Tibial nerve (tissue), 4 donors: ENCODE data around the gene ACOT4. TPM values are rescaled to one million over a fixed set of nuclear protein-coding genes. Genes with fewer than 3 reads are reported as not detected.
"Not testable (repeated sequence)": the region's sequence is repeated elsewhere in the genome, so short reads cannot be mapped to it uniquely, and the experiment has no call there.

Experiments
- DNase-seq, 2 donors: peaks; one replicate each; pipeline ENCODE4 v3.0.0-alpha.2; 2019; ENCODE audit warnings: low spot score in 2 of 2
- H3K27ac ChIP-seq, 4 donors: fragments of 200-600 bp; sonication (generic) in 3 of 4; one replicate each; pipeline ENCODE4 v1.5.1; 2017 to 2019; ENCODE audit warnings: mild to moderate bottlenecking in 1 of 4
- H3K27me3 ChIP-seq, 2 donors: fragments of 200-600 bp; sonication (generic) in 1 of 2; one replicate each; pipeline versions ENCODE4 v1.5.1 to v1.6.0; 2017 to 2019
- H3K36me3 ChIP-seq, 3 donors: fragments of 200-600 bp; sonication (generic); one replicate each; pipeline ENCODE4 v1.5.1; 2018 to 2019
- H3K4me1 ChIP-seq, 4 donors: fragments of 200-600 bp; sonication (generic) in 3 of 4; one replicate each; pipeline ENCODE4 v1.5.1; 2017 to 2019
- H3K4me3 ChIP-seq, 4 donors: fragments of 200-600 bp; sonication (generic) in 3 of 4; one replicate each; pipeline ENCODE4 v1.5.1; 2017 to 2019; ENCODE audit warnings: mild to moderate bottlenecking in 1 of 4, moderate library complexity in 1 of 4
- H3K9me3 ChIP-seq, 4 donors: fragments of 200-600 bp; sonication (generic) in 3 of 4; one replicate each; pipeline ENCODE4 v1.5.1; 2017 to 2019
- CTCF ChIP-seq, 5 experiments: fragments of 200-600 bp in 3 of 5; fragments of 450-650 bp in 2 of 5; sonication (generic) in 3 of 5; IDR thresholded peaks; one replicate each; pipeline ENCODE4 v1.5.1; 2016 to 2019; ENCODE audit warnings: antibody characterized with exemption in 5 of 5, mild to moderate bottlenecking in 3 of 5, moderate library complexity in 2 of 5
- EP300 ChIP-seq, 2 donors: sonication (generic); formaldehyde crosslinking; IDR thresholded peaks; one replicate each; pipeline ENCODE4 v1.6.1; 2017; ENCODE audit warnings: antibody characterized with exemption in 2 of 2, mild to moderate bottlenecking in 1 of 2
- POLR2A ChIP-seq, 2 donors: fragments of 450-650 bp; IDR thresholded peaks; one replicate each; pipeline ENCODE4 v1.6.1; 2017; ENCODE audit warnings: antibody characterized with exemption in 2 of 2, mild to moderate bottlenecking in 2 of 2, moderate library complexity in 2 of 2
- WGBS, 2 donors: methylation state at CpG; one replicate each; pipeline ENCODE4 v1.1.5; 2018; 5-methylcytosine and 5-hydroxymethylcytosine counted together
- total RNA-seq, 4 donors: library from RNA; depleted of rRNA; stranded (reverse); fragments of >200 nt; gene quantifications; one replicate each; pipeline ENCODE4 v1.1.0, GENCODE V29; 2016

The ACOT4 gene
- total RNA-seq, 4 donors from 2014 or later: 0.20 to 3.3 (median 1.6) TPM

- no peak for TF ChIP-seq CTCF (IDR thresholded peaks at IDR 0.05)
- no peak for TF ChIP-seq POLR2A (IDR thresholded peaks at IDR 0.05)
- no peak for TF ChIP-seq EP300 (IDR thresholded peaks at IDR 0.05)
- H3K9me3 ChIP-seq: no peaks in the 10 kb centered on the region
- H3K4me1 ChIP-seq: peaks cover 0 to 11% (median 0%) of the 10 kb centered on the region in 4 donors
- H3K27me3 ChIP-seq: no peaks in the 10 kb centered on the region
- no peak overlapping the region for H3K27ac ChIP-seq
- H3K36me3 ChIP-seq: no peaks in the 10 kb centered on the region
- no peak overlapping the region for H3K4me3 ChIP-seq
- WGBS, 2 donors: 87 to 89% methylated on average over 4 of the region's 4 CpGs
- DNase-seq: no peak
Observed at GRCh38 chr14:73589116-73589515, 2.6 kb upstream of the ACOT4 start.

- H3K27me3 ChIP-seq, H3K4me3 ChIP-seq, H3K9me3 ChIP-seq, H3K27ac ChIP-seq, H3K36me3 ChIP-seq, DNase-seq: not testable (repeated sequence)
- peaks cover 0 to 11% (median 0%) of the 10 kb centered on the region in 4 donors for H3K4me1 ChIP-seq
- 95 to 96% methylated on average over 27 to 31 of the region's 32 CpGs for WGBS, 2 donors
Observed at GRCh38 chr14:73590673-73591004, 1.0 kb upstream of the ACOT4 start.

GRCh38 chr14:73594491-73594890 lies 2.8 kb downstream of the ACOT4 start:
- Histone ChIP-seq H3K27ac (no peak overlapping the region), H3K27me3 (no peaks in the 10 kb centered on the region), H3K4me1 (peaks cover 0 to 11% (median 0%) of the 10 kb centered on the region in 4 donors), H3K36me3 (no peaks in the 10 kb centered on the region), H3K9me3 (no peaks in the 10 kb centered on the region), H3K4me3 (no peak overlapping the region)
- TF ChIP-seq CTCF (IDR thresholded peaks at IDR 0.05) (no peak), EP300 (IDR thresholded peaks at IDR 0.05) (no peak)
- DNase-seq: no peak
- 90 to 93% methylated on average over 9 of the region's 9 CpGs for WGBS, 2 donors

DNA sequence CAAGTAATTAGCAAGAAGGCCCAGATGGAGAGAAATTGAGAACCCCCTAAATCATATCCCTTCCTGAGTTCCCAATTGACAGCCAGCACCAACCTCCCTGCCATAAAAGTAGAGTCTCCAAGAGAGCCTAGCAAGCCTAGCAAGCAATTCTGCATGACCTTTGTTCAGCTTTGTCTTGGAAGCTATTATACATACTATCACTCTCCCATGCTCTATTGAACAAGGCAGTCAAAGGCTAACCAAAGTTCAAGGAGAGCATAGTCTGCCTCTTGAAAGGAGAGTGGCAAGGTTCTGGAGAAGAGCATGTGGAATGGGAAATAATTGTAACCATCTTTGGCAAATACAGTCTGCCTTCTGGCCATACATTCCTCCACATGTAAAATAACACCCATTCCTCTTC lies 7.8 kb downstream of the ACOT4 start:
- no peaks in the 10 kb centered on the region for H3K36me3 ChIP-seq

GRCh38 chr14:73602994-73603393 lies 11.3 kb downstream of the ACOT4 start:
- no peaks in the 10 kb centered on the region for H3K4me1 ChIP-seq
- DNase-seq: no peak
- TF ChIP-seq EP300 (IDR thresholded peaks at IDR 0.05) (no peak), CTCF (IDR thresholded peaks at IDR 0.05) (no peak), POLR2A (IDR thresholded peaks at IDR 0.05) (no peak)
- H3K27ac ChIP-seq: no peak overlapping the region
- 66 to 68% methylated on average over 3 of the region's 3 CpGs for WGBS, 2 donors
- H3K4me3 ChIP-seq: no peak overlapping the region
- H3K9me3 ChIP-seq: no peaks in the 10 kb centered on the region
- H3K36me3 ChIP-seq: no peaks in the 10 kb centered on the region
- H3K27me3 ChIP-seq: no peaks in the 10 kb centered on the region

More for the DNA sequence above, 7.8 kb downstream of the ACOT4 start:
- DNase-seq: no peak
- Histone ChIP-seq H3K27me3 (no peaks in the 10 kb centered on the region), H3K4me1 (no peaks in the 10 kb centered on the region), H3K27ac (no peak overlapping the region), H3K9me3 (no peaks in the 10 kb centered on the region), H3K4me3 (no peak overlapping the region)
- TF ChIP-seq EP300 (IDR thresholded peaks at IDR 0.05) (no peak), POLR2A (IDR thresholded peaks at IDR 0.05) (no peak), CTCF (IDR thresholded peaks at IDR 0.05) (no peak)

- no peak overlapping the region for H3K4me3 ChIP-seq
- no peaks in the 10 kb centered on the region for H3K36me3 ChIP-seq
- no peak for DNase-seq
- no peaks in the 10 kb centered on the region for H3K27me3 ChIP-seq
- 84% methylated on average over 3 of the region's 3 CpGs for WGBS, 2 donors
- no peaks in the 10 kb centered on the region for H3K9me3 ChIP-seq
- H3K4me1 ChIP-seq: no peaks in the 10 kb centered on the region
- TF ChIP-seq POLR2A (IDR thresholded peaks at IDR 0.05) (no peak), EP300 (IDR thresholded peaks at IDR 0.05) (no peak), CTCF (IDR thresholded peaks at IDR 0.05) (no peak)
- no peak overlapping the region for H3K27ac ChIP-seq
Observed at GRCh38 chr14:73606271-73606670, 14.6 kb downstream of the ACOT4 start.
